Motor neuron (in vitro differentiated cells): ENCODE results near the gene CDC42SE2. TPM values are rescaled to one million over a fixed set of nuclear protein-coding genes. Genes with fewer than 3 reads are reported as not detected.
"Not testable (repeated sequence)": the region's sequence is repeated elsewhere in the genome, so short reads cannot be mapped to it uniquely, and the experiment has no call there.

Source experiments
- ATAC-seq, 8 experiments: fragments of 200-7000 bp; cut with Tn5 transposase; replicated peaks in 6 of 8; 2 replicates each; pipeline ENCODE4 v1.8.0; 2021; ENCODE audit warnings: mild to moderate bottlenecking in 8 of 8, moderate library complexity in 8 of 8
- H3K27ac ChIP-seq, 2 donors: fragments of 250-450 bp; sonication (Bioruptor Pico); 2 replicates each; pipeline ENCODE4 v1.9.0; 2021; ENCODE audit warnings: antibody characterized with exemption in 2 of 2, mild to moderate bottlenecking in 2 of 2, moderate library complexity in 1 of 2
- H3K4me1 ChIP-seq, 2 donors: fragments of 250-450 bp; sonication (Bioruptor Pico); replicated peaks in 1 of 2; 2 replicates each; pipeline ENCODE4 v1.6.1; 2021; ENCODE audit warnings: antibody characterized with exemption in 2 of 2, mild to moderate bottlenecking in 2 of 2, moderate library complexity in 1 of 2
- H3K4me3 ChIP-seq, 5 donors: fragments of 250-450 bp; sonication (Bioruptor Pico); 2 replicates each; pipeline ENCODE4 v1.9.0; 2021; ENCODE audit warnings: antibody characterized with exemption in 5 of 5, mild to moderate bottlenecking in 5 of 5, moderate library complexity in 4 of 5
- WGBS, 10 experiments: fragments of 450-650 bp; shearing (Covaris generic); methylation state at CpG; one replicate each; pipeline ENCODE4 v1.0.0; 2022; 5-methylcytosine and 5-hydroxymethylcytosine counted together
- in situ Hi-C, 9 experiments: fragments of 400-800 bp; cut with MboI; loops; one replicate each; pipeline ENCODE4 v1.15.0; 2021; ENCODE audit warnings: low sequenced_read_pairs in 9 of 9, low pct_unique_long_range_greater_than_20kb in 2 of 9; ENCODE audit not compliant: unreplicated experiment in 9 of 9
- total RNA-seq, 8 experiments: library from RNA; unstranded; fragments of 300-600 nt; gene quantifications; 2 replicates each; pipeline versions ENCODE4 v1.2.3 to v1.2.4, GENCODE V29; 2022

The CDC42SE2 gene
- total RNA-seq, 8 experiments from 2014 or later: 16.8 to 38.0 (median 27.3) TPM

GRCh38 chr5:131226899-131227298 lies 37.0 kb upstream of the CDC42SE2 start:
- WGBS, 10 experiments: 58 to 94% (median 82%) methylated on average over 1 to 2 of the region's 2 CpGs; no CpG with 5 or more reads in 4 of the 10 experiments
- no peaks in the 10 kb centered on the region for H3K4me1 ChIP-seq
- in situ Hi-C loops: no loop called here
- ATAC-seq: peak in 2 of 8 experiments; percentile 64 to 71
- no peak overlapping the region for H3K27ac ChIP-seq
- no peak overlapping the region for H3K4me3 ChIP-seq

- H3K4me3 ChIP-seq: no peak overlapping the region
- 75 to 100% methylated on average over 1 of the region's 1 CpG; no CpG with 5 or more reads in 8 of the 10 experiments for WGBS, 10 experiments
- no peak overlapping the region for H3K27ac ChIP-seq
- in situ Hi-C loops: no loop called here
- no peaks in the 10 kb centered on the region for H3K4me1 ChIP-seq
- no peak for ATAC-seq
These were observed 35.2 kb upstream of the CDC42SE2 start for GRCh38 chr5:131228646-131229045.

- no peak for ATAC-seq
- 76 to 100% (median 97%) methylated on average over 1 to 4 of the region's 4 CpGs; no CpG with 5 or more reads in 1 of the 10 experiments for WGBS, 10 experiments
- in situ Hi-C loops: no loop called here
- no peak overlapping the region for H3K4me3 ChIP-seq
- no peaks in the 10 kb centered on the region for H3K4me1 ChIP-seq
- H3K27ac ChIP-seq: no peak overlapping the region
These were observed 34.2 kb upstream of the CDC42SE2 start for GRCh38 chr5:131229623-131230022.

GRCh38 chr5:131230406-131230805 lies 33.4 kb upstream of the CDC42SE2 start:
- H3K4me1 ChIP-seq: no peaks in the 10 kb centered on the region
- H3K4me3 ChIP-seq: no peak overlapping the region
- no peak overlapping the region for H3K27ac ChIP-seq
- WGBS, 10 experiments: 68 to 98% (median 85%) methylated on average over 2 to 5 of the region's 5 CpGs
- no peak for ATAC-seq
- in situ Hi-C loops: no loop called here

- no peaks in the 10 kb centered on the region for H3K4me1 ChIP-seq
- ATAC-seq: no peak
- no peak overlapping the region for H3K27ac ChIP-seq
- H3K4me3 ChIP-seq: no peak overlapping the region
- 40 to 100% (median 50%) methylated on average over 1 of the region's 1 CpG; no CpG with 5 or more reads in 5 of the 10 experiments for WGBS, 10 experiments
- in situ Hi-C loops: no loop called here
These were observed 24.2 kb upstream of the CDC42SE2 start for GRCh38 chr5:131239686-131240085.

- ATAC-seq: peak in 2 of 8 experiments; percentile 45 to 57
- Histone ChIP-seq H3K4me1 (no peaks in the 10 kb centered on the region), H3K27ac (no peak overlapping the region), H3K4me3 (no peak overlapping the region)
- in situ Hi-C loops: no loop called here
These were observed 21.1 kb upstream of the CDC42SE2 start for GRCh38 chr5:131242728-131243255.

- in situ Hi-C loops: no loop called here
- H3K4me1 ChIP-seq: no peaks in the 10 kb centered on the region
- H3K27ac ChIP-seq: no peak overlapping the region
- H3K4me3 ChIP-seq: no peak overlapping the region
- no peak for ATAC-seq
These were observed 18.5 kb upstream of the CDC42SE2 start for GRCh38 chr5:131245312-131245711.

- no peak overlapping the region for H3K27ac ChIP-seq
- no peak overlapping the region for H3K4me3 ChIP-seq
- no peak for ATAC-seq
- WGBS, 10 experiments: 60 to 100% (median 96%) methylated on average over 1 to 2 of the region's 2 CpGs; no CpG with 5 or more reads in 4 of the 10 experiments
- no peaks in the 10 kb centered on the region for H3K4me1 ChIP-seq
- in situ Hi-C loops: no loop called here
These were observed 17.9 kb upstream of the CDC42SE2 start for GRCh38 chr5:131245948-131246347.

GRCh38 chr5:131246504-131246903 lies 17.3 kb upstream of the CDC42SE2 start:
- in situ Hi-C loops: no loop called here

GRCh38 chr5:131250751-131251475 lies 12.9 kb upstream of the CDC42SE2 start:
- Histone ChIP-seq H3K4me1 (no peaks in the 10 kb centered on the region), H3K27ac (no peak overlapping the region), H3K4me3 (no peak overlapping the region)
- WGBS, 10 experiments: 75 to 100% (median 82%) methylated on average over 1 to 3 of the region's 3 CpGs; no CpG with 5 or more reads in 1 of the 10 experiments
- in situ Hi-C loops: no loop called here
- no peak for ATAC-seq

More at GRCh38 chr5:131246504-131246903, 17.3 kb upstream of the CDC42SE2 start:
- Histone ChIP-seq H3K27ac (no peak overlapping the region), H3K4me3 (no peak overlapping the region), H3K4me1 (no peaks in the 10 kb centered on the region)
- no peak for ATAC-seq
- WGBS, 10 experiments: 50 to 100% (median 92%) methylated on average over 3 to 4 of the region's 4 CpGs

GRCh38 chr5:131252824-131253171 lies 11.1 kb upstream of the CDC42SE2 start:
- H3K27ac ChIP-seq: no peak overlapping the region
- WGBS, 10 experiments: 0 to 100% (median 77%) methylated on average over 1 to 6 of the region's 6 CpGs; no CpG with 5 or more reads in 2 of the 10 experiments
- ATAC-seq: no peak
- in situ Hi-C loops: no loop called here
- no peak overlapping the region for H3K4me3 ChIP-seq
- H3K4me1 ChIP-seq: no peaks in the 10 kb centered on the region

GRCh38 chr5:131254025-131254424 lies 9.8 kb upstream of the CDC42SE2 start:
- H3K4me1 ChIP-seq, H3K27ac ChIP-seq, ATAC-seq, in situ Hi-C loops, H3K4me3 ChIP-seq: not testable (repeated sequence)
- 83 to 100% (median 96%) methylated on average over 1 to 8 of the region's 10 CpGs; no CpG with 5 or more reads in 3 of the 10 experiments for WGBS, 10 experiments

- in situ Hi-C loops: no loop called here
- no peak for ATAC-seq
- no peak overlapping the region for H3K4me3 ChIP-seq
- H3K27ac ChIP-seq: no peak overlapping the region
- 12 to 100% (median 94%) methylated on average over 1 to 2 of the region's 2 CpGs; no CpG with 5 or more reads in 1 of the 10 experiments for WGBS, 10 experiments
- no peaks in the 10 kb centered on the region for H3K4me1 ChIP-seq
These were observed 9.1 kb upstream of the CDC42SE2 start for GRCh38 chr5:131254741-131255140.

GRCh38 chr5:131256507-131256823 lies 7.4 kb upstream of the CDC42SE2 start:
- Histone ChIP-seq H3K27ac (no peak overlapping the region), H3K4me1 (no peaks in the 10 kb centered on the region), H3K4me3 (no peak overlapping the region)
- WGBS, 10 experiments: 38 to 100% (median 81%) methylated on average over 1 to 2 of the region's 2 CpGs; no CpG with 5 or more reads in 3 of the 10 experiments
- no peak for ATAC-seq
- in situ Hi-C loops: no loop called here
